ENCODE measurements around the gene IGF1R. TPM values are rescaled to one million over a fixed set of nuclear protein-coding genes. Genes with fewer than 3 reads are reported as not detected.

IGF1R gene
- total and polyA plus RNA-seq, 2 of the 13 experiments (the other 11 are each of a cell fraction or from before 2014, with no cell fraction given) = 15.9 to 18.4 TPM

GRCh38 chr15:98854496-98854895 is 206.2 kb downstream of the IGF1R start (continued):
- no peak for TF ChIP-seq GPBP1L1 (CRISPR knock-in tag; IDR thresholded peaks at IDR 0.05)

DNA sequence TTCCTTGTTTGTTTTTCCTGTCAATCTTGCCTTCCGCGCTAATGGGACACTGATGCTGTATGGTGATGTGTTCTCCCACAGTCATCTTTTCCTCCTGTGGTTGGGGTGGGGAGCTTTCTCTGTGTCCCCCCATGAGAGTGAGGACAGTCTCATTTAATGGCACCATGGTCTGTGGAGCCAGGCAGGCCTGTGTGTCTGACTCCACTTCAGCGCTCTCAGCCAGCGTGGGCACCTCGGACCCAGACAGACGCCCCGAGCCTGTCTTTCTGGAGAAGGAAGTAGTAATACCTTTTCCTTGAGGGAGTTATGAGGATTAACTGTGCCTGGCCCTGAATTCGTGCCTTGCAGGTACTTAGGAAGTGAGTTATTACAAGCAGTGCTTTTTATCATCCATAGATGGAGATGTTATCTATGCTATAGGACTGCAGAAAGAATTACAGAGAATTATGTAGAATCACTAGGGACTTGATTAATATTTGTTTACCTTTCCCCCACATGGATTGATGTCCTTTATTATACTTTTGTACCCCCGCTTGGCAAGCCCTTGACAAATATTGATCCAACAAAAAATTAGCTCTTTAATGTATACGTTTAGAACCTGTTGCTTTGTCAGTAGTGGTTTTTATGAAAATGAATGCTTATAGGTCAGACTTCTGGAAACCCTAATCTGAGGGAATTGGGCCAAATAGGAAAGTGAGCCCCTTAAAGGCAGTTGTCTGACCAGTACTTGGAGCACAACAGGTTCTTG is 206.9 kb downstream of the IGF1R start:
- H2AFZ ChIP-seq (ENCODE audit: low read length) = no peak overlapping the region
- no peak for DNase-seq (ENCODE audit: low spot score)
- H3K27me3 ChIP-seq (ENCODE audit: control insufficient read depth in 1 of 2, insufficient read depth in 2 of 2, low read length in 2 of 2) = no peaks in the 10 kb centered on the region
- no peaks in the 10 kb centered on the region for H3K9me3 ChIP-seq (ENCODE audit: low read length)
- H3K36me3 ChIP-seq (replicated peaks in 1 of 2; ENCODE audit: control insufficient read depth in 1 of 2, insufficient read depth in 2 of 2, low read length in 2 of 2) = no peaks in the 10 kb centered on the region
- peaks cover 66% of the 10 kb centered on the region for H4K20me1 ChIP-seq (ENCODE audit: insufficient read depth, low read length)
- H3K27ac ChIP-seq (ENCODE audit: extremely low read length, insufficient read depth, low read length) = no peak overlapping the region
- POLR2A ChIA-PET = no interaction called here
- ATAC-seq = no peak
- H3K4me1 ChIP-seq (ENCODE audit: insufficient read depth, low read length) = peaks cover 49% of the 10 kb centered on the region
- BruUV-seq (replicated peaks) = no TSS peak
- H3K79me2 ChIP-seq (ENCODE audit: insufficient read depth, low read length) = peaks cover 65% of the 10 kb centered on the region
- H3K4me2 ChIP-seq (ENCODE audit: low read depth, low read length) = no peak overlapping the region
- FAIRE-seq = no peak
- 89% methylated on average over 10 of the region's 10 CpGs for WGBS (ENCODE audit: low lambda C conversion rate)
- CTCF ChIA-PET (ENCODE audit: low intra/inter-chr PET ratio, low total read pairs) = no interaction called here
- in situ Hi-C loops (cut with HindIII; ENCODE audit: extremely low pct_ligation_motif_present, low pct_unique_long_range_greater_than_20kb) = no loop called here
- intact Hi-C loops (cut with micrococcal nuclease; ENCODE audit: unreplicated experiment) = no loop called here
- H3K9ac ChIP-seq (ENCODE audit: insufficient read depth, low read depth, low read length) = no peak overlapping the region
- H3K4me3 ChIP-seq (replicated peaks in 1 of 3; ENCODE audit: insufficient read depth in 1 of 3, low read depth in 2 of 3, low read length in 3 of 3) = no peak overlapping the region
- TF ChIP-seq ATF5 (CRISPR knock-in tag; IDR thresholded peaks at IDR 0.05; ENCODE audit: low read depth) = no peak
- no peak for TF ChIP-seq LCORL (IDR thresholded peaks at IDR 0.05)
- no peak for TF ChIP-seq LCORL (CRISPR knock-in tag; IDR thresholded peaks at IDR 0.05)
- no peak for TF ChIP-seq GPN1 (CRISPR knock-in tag; IDR thresholded peaks at IDR 0.05; ENCODE audit: borderline replicate concordance)
- TF ChIP-seq FOSL1 (CRISPR knock-in tag; IDR thresholded peaks at IDR 0.05; ENCODE audit: borderline replicate concordance) = no peak
- no peak for TF ChIP-seq ZNF639 (CRISPR knock-in tag; conservative IDR thresholded peaks at IDR 0.05)
- TF ChIP-seq ZNF879 (CRISPR knock-in tag; IDR thresholded peaks at IDR 0.05) = no peak
- TF ChIP-seq, protein P1, sequence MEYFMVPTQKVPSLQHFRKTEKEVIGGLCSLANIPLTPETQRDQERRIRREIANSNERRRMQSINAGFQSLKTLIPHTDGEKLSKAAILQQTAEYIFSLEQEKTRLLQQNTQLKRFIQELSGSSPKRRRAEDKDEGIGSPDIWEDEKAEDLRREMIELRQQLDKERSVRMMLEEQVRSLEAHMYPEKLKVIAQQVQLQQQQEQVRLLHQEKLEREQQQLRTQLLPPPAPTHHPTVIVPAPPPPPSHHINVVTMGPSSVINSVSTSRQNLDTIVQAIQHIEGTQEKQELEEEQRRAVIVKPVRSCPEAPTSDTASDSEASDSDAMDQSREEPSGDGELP (IDR thresholded peaks at IDR 0.05; ENCODE audit: borderline replicate concordance, low read depth) = no peak
- no peak for TF ChIP-seq ESRRA (CRISPR knock-in tag; IDR thresholded peaks at IDR 0.05; ENCODE audit: low read depth)
- no peak for TF ChIP-seq RARG (CRISPR knock-in tag; IDR thresholded peaks at IDR 0.05; ENCODE audit: low read depth)
- TF ChIP-seq, protein P2, sequence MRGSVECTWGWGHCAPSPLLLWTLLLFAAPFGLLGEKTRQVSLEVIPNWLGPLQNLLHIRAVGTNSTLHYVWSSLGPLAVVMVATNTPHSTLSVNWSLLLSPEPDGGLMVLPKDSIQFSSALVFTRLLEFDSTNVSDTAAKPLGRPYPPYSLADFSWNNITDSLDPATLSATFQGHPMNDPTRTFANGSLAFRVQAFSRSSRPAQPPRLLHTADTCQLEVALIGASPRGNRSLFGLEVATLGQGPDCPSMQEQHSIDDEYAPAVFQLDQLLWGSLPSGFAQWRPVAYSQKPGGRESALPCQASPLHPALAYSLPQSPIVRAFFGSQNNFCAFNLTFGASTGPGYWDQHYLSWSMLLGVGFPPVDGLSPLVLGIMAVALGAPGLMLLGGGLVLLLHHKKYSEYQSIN (CRISPR knock-in tag; IDR thresholded peaks at IDR 0.05; ENCODE audit: borderline replicate concordance) = no peak
- TF ChIP-seq SOX13 (IDR thresholded peaks at IDR 0.05) = no peak
- TF ChIP-seq SOX13 (CRISPR knock-in tag; conservative IDR thresholded peaks at IDR 0.05 in 1 of 2, IDR thresholded peaks at IDR 0.05 in 1 of 2) = no peak
- no peak for TF ChIP-seq HNF4G (IDR thresholded peaks at IDR 0.05; ENCODE audit: borderline replicate concordance, low read depth, low read length)
- no peak for TF ChIP-seq HNF4G (CRISPR knock-in tag; IDR thresholded peaks at IDR 0.05; ENCODE audit: borderline replicate concordance, low read depth)
- no peak for TF ChIP-seq SIX1 (CRISPR knock-in tag; IDR thresholded peaks at IDR 0.05; ENCODE audit: borderline replicate concordance)
- no peak for TF ChIP-seq GABPB1 (CRISPR knock-in tag; IDR thresholded peaks at IDR 0.05)
